ENCODE measurements around the gene E2F8. TPM values are rescaled to one million over a fixed set of nuclear protein-coding genes. Genes with fewer than 3 reads are reported as not detected.

E2F8 gene
- total RNA-seq, 1 experiment from 2014 or later, result 11.3 TPM

- no peaks in the 10 kb centered on the region; the same call in 1 of the 2 replicates for H3K27me3 Mint-ChIP-seq (ENCODE audit: low read depth)
- H3K36me3 Mint-ChIP-seq (ENCODE audit: insufficient read depth in 1 of 3, low read depth in 3 of 3), result no peaks in the 10 kb centered on the region
Observed at GRCh38 chr11:19283991-19284390, 43.2 kb upstream of the E2F8 start.

More at GRCh38 chr11:19283991-19284390, 43.2 kb upstream of the E2F8 start:
- no peak overlapping the region for H3K4me3 Mint-ChIP-seq
- TF ChIP-seq CTCF (conservative IDR thresholded peaks at IDR 0.05), result no peak
- no peak for DNase-seq
- no peak overlapping the region for H2AK5ac ChIP-seq (ENCODE audit: insufficient read length, low read length)
- H3K4me2 ChIP-seq (ENCODE audit: insufficient read depth, insufficient read length, low read length), result no peak overlapping the region
- no peak overlapping the region for H2AFZ ChIP-seq (ENCODE audit: low read length)
- no peak overlapping the region for H3K27ac ChIP-seq (ENCODE audit: insufficient read length, low read depth, low read length)
- H2BK5ac ChIP-seq (ENCODE audit: insufficient read length, low read length), result no peak overlapping the region
- no peak overlapping the region for H2BK20ac ChIP-seq (ENCODE audit: low read depth, low read length, poor library complexity, severe bottlenecking)
- no peak overlapping the region for H3K18ac ChIP-seq (ENCODE audit: insufficient read length, low read depth, low read length)
- no peak overlapping the region for H4K5ac ChIP-seq (ENCODE audit: insufficient read length, low read depth, low read length)
- H3K23me2 ChIP-seq (ENCODE audit: insufficient read length, low read depth, low read length, poor library complexity, severe bottlenecking), result no peaks in the 10 kb centered on the region
- H3K23ac ChIP-seq (ENCODE audit: insufficient read length, low read depth, low read length), result no peak overlapping the region
- no peak overlapping the region for H4K8ac ChIP-seq (replicated peaks; ENCODE audit: insufficient read length, low read depth, low read length)
- no peak overlapping the region for H3K9ac ChIP-seq (ENCODE audit: extremely low read depth, insufficient read length, low read length)
- H3K56ac ChIP-seq (ENCODE audit: insufficient read length, low read depth, low read length), result no peak overlapping the region
- no peak overlapping the region for H2BK120ac ChIP-seq (ENCODE audit: low read depth, low read length, poor library complexity, severe bottlenecking)
- H3K9me3 ChIP-seq (ENCODE audit: control insufficient read depth, low read depth, low read length), result no peaks in the 10 kb centered on the region
- H3K4me1 Mint-ChIP-seq, result peaks cover 19 to 31% of the 10 kb centered on the region in 2 experiments
- H3K27me3 ChIP-seq (ENCODE audit: insufficient read depth, low read length), result no peaks in the 10 kb centered on the region
- H4K91ac ChIP-seq (ENCODE audit: insufficient read length, low read depth, low read length), result no peak overlapping the region
- H4K20me1 ChIP-seq (ENCODE audit: control insufficient read depth, insufficient read depth, insufficient read length), result no peaks in the 10 kb centered on the region
- no peak overlapping the region for H2BK12ac ChIP-seq (ENCODE audit: insufficient read length, low read depth, low read length)
- H2BK15ac ChIP-seq (ENCODE audit: low read depth, low read length), result no peak overlapping the region
- no peaks in the 10 kb centered on the region for H3K79me2 ChIP-seq (ENCODE audit: insufficient read depth, low read length)
- H3K14ac ChIP-seq (ENCODE audit: insufficient read depth, low read length), result no peak overlapping the region; the same call in 1 of the 2 replicates
- H3K4me1 ChIP-seq (ENCODE audit: insufficient read depth, low read length), result no peaks in the 10 kb centered on the region
- H3K27ac Mint-ChIP-seq, result no peak overlapping the region
- H3K79me1 ChIP-seq (ENCODE audit: insufficient read depth, low read depth, low read length, poor library complexity, severe bottlenecking), result no peaks in the 10 kb centered on the region
- no peak overlapping the region for H3K4ac ChIP-seq (ENCODE audit: low read depth, low read length)
- no peaks in the 10 kb centered on the region; a peak in 1 of 5 replicates for H3K9me3 Mint-ChIP-seq
- WGBS (ENCODE audit: extremely low coverage, insufficient read length, low lambda C conversion rate), result no CpG with 5 or more reads among the region's 3 CpGs
- H3T11ph ChIP-seq (ENCODE audit: low read length), result no peak overlapping the region
